Omental fat pad (tissue), 4 donors: ENCODE data around the gene STK10. TPM values are rescaled to one million over a fixed set of nuclear protein-coding genes. Genes with fewer than 3 reads are reported as not detected.

Experiments
- ATAC-seq: fragments of 150-250 bp; one replicate; pipeline ENCODE4 v1.9.1; 2016; ENCODE audit warnings: mild to moderate bottlenecking, moderate library complexity; ENCODE audit not compliant: low FRiP score
- DNase-seq: peaks from one replicate; pipeline ENCODE4 v3.0.0-alpha.2; 2019; ENCODE audit warnings: low spot score
- CTCF ChIP-seq, 3 donors: fragments of 450-650 bp; IDR thresholded peaks; one replicate each; pipeline ENCODE4 v1.5.1; 2016 to 2017; ENCODE audit warnings: antibody characterized with exemption in 3 of 3, mild to moderate bottlenecking in 3 of 3, moderate library complexity in 2 of 3
- total RNA-seq, 4 donors: library from RNA; depleted of rRNA; stranded (reverse); fragments of >200 nt; gene quantifications; one replicate each; pipeline ENCODE4 v1.1.0, GENCODE V29; 2016

STK10 gene
- total RNA-seq, 4 donors from 2014 or later: 26.4 to 110 (median 52.4) TPM

- TF ChIP-seq CTCF (IDR thresholded peaks at IDR 0.05): no peak
- DNase-seq (no peak), ATAC-seq (no peak)
These were observed 92.4 kb downstream of the STK10 start for GRCh38 chr5:172095368-172096206.

DNA sequence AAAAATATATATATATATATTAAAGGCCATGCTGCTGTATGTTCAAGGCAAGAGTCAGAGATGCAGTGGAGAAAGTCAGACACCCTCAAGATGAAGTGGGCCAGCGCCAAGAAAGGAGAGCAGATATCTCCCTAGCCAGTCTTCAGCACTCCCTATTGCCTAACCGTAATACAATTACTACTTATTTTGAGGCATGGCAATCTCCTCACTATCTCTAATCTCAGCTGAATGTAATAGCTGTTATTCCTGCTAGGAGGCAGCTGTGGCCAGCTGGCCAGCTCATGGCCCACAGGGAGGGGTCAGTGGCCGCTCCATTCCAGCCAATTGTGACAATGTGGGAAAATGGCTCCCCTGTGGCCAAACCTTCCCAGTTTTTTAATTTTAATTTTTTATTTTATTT lies 94.1 kb downstream of the STK10 start:
- no peak for TF ChIP-seq CTCF (IDR thresholded peaks at IDR 0.05)
- ATAC-seq (no peak), DNase-seq (no peak)

DNA sequence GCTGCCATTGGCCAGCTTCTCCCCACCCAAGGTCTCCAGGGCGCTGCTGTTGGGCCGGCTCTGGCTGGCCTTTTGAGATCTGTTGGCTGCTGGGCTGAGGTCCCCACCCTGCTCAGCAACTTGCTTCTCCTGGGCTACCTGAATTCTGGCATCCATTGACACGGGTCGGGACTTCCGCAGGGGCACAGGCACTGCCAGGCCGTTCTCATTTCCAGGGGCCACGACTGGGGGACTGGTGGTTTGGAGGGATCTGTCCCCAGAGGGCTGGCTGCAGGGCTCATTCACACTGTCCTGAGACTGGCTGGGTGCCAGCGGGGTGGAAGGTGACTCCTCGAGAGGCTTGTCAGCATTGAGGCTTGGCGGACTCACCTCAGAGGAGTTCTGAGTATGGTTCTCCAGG lies 94.5 kb downstream of the STK10 start:
- ATAC-seq: no peak
- no peak for TF ChIP-seq CTCF (IDR thresholded peaks at IDR 0.05)
- DNase-seq: no peak

DNA sequence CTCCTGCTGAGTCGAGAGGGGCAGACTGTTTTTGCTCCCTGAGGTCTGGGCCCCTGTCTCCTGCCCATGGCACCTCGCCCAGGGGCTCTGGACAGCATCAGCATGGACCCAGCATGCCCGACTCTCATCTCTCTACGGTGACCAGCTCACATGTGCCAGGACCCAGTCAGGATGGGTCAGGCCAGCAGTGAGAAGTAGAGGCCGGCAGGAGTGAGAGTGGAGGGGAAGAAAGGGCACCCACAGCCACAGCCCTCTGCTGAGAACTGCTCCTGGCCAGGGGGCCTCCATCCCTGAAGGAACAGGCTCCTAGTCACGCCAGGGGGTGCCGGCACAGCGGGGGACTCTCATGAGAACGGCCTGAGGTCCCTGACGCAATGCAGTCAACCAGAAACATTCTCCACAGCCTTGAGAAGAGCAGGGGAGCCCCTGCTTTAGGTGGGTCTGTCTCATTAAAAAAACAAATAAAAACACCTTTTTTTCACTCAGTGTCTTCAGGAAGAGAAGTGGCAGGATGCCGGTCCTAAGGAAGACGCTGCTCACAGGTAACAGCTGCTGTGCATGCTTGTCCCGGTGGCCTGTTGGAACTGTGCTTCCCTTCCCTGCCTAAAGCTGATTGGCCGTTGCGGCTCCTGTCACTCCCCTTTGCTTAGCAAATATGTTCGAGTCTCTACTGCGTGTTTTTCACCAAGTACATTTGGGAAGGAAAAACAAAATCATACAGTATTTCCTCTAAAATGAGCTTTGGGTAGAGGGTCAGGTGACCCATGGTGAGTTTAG lies 95.9 kb downstream of the STK10 start:
- TF ChIP-seq CTCF (IDR thresholded peaks at IDR 0.05): no peak
- ATAC-seq (no peak), DNase-seq (no peak)

- no peak for DNase-seq
- TF ChIP-seq CTCF (IDR thresholded peaks at IDR 0.05): no peak
- no peak for ATAC-seq
These were observed 97.0 kb downstream of the STK10 start for GRCh38 chr5:172090976-172091547.

DNA sequence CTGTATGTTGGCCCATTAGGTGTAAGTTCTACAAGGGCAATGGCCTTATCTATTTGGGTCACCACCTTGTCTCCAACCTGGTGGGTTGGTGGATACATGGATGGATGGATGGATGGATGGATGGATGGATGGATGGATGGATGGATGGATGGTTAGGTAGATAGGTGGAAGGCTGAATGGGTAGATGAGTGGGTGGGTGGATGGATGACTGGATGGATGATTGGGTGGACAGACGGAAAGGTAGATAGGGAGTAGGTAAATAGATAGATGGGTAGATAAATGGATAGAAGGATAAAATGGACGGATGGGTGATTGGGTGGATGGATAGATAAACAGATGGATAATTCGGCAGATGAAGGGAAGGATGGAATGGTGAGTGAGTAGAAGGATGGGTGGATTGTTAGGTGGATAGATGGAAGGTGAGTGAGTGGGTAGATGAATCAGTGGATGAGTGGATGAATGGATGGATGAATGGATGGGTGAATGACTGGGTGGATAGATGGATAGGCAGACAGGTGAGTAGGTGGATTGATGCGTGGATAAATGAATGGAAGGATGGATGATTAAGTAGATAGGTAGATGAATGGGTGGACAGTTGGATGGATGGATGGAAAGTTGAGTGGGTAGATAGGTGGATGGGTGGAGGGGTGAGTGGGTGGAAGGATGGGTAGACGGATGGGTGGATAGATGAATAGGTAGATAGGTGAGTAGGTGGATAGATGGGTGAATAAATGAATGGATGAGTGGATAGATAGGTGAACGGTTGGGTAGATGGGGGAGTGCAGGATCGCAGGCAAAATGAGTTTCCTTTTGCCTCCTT lies 98.5 kb downstream of the STK10 start:
- DNase-seq: no peak
- no peak for TF ChIP-seq CTCF (IDR thresholded peaks at IDR 0.05)
- ATAC-seq: no peak
